Hepatocyte (in vitro differentiated cells): Measurements from ENCODE around the gene PRR36.

Experiments
- CTCF ChIP-seq: fragments of 200-600 bp; sonication (generic); IDR thresholded peaks from 2 replicates; pipeline ENCODE4 v1.5.1; 2016; ENCODE audit warnings: antibody characterized with exemption, mild to moderate bottlenecking; ENCODE audit not compliant: poor library complexity
- EZH2 ChIP-seq: fragments of 200-600 bp; sonication (generic); IDR thresholded peaks from 2 replicates; pipeline ENCODE4 v1.6.1; 2016; ENCODE audit warnings: antibody characterized with exemption, mild to moderate bottlenecking, borderline replicate concordance

- TF ChIP-seq CTCF (no peak), EZH2 (no peak)
Observed at GRCh38 chr19:7921302-7921966, 47.2 kb upstream of the PRR36 start.
